ENCODE results near the gene OR2J3. TPM values are rescaled to one million over a fixed set of nuclear protein-coding genes. Genes with fewer than 3 reads are reported as not detected.

Gene OR2J3
- total and polyA plus RNA-seq, 2 of the 8 experiments (the other 6 are each of a cell fraction or from before 2014, with no cell fraction given) = 0.03 TPM; not detected in 1

GRCh38 chr6:29153083-29153482, 45.2 kb downstream of the OR2J3 start:
- H3K23ac ChIP-seq (ENCODE audit: insufficient read length) = no peak overlapping the region
- no peaks in the 10 kb centered on the region for H3K79me2 ChIP-seq (ENCODE audit: control insufficient read depth in 1 of 2, insufficient read depth in 2 of 2, low read length in 2 of 2)
- no peak for DNase-seq (ENCODE audit: low read depth in 1 of 2, low spot score in 2 of 2)
- H3K4me2 ChIP-seq (ENCODE audit: insufficient read depth in 1 of 2, low read depth in 2 of 2, low read length in 2 of 2) = no peak overlapping the region
- H3K23me2 ChIP-seq (ENCODE audit: low read depth, low read length) = no peaks in the 10 kb centered on the region
- no peak overlapping the region for H4K91ac ChIP-seq (replicated peaks; ENCODE audit: insufficient read length, low read length)
- H4K20me1 ChIP-seq (replicated peaks in 1 of 2; ENCODE audit: control insufficient read depth in 1 of 2, insufficient read depth in 2 of 2, low read length in 2 of 2) = no peaks in the 10 kb centered on the region
- H2AFZ ChIP-seq (ENCODE audit: low read length) = no peak overlapping the region
- POLR2A ChIA-PET (ENCODE audit: partially characterized antibody) = no interaction called here
- no peak overlapping the region for H3K14ac ChIP-seq (ENCODE audit: insufficient read length)
- no peak overlapping the region for H3K9ac ChIP-seq (replicated peaks in 1 of 4; ENCODE audit: extremely low read depth in 1 of 4, low read depth in 3 of 4, low read length in 3 of 4)
- CTCF ChIA-PET (ENCODE audit: partially characterized antibody) = no interaction called here
- no peak overlapping the region for H3K18ac ChIP-seq (ENCODE audit: extremely low read depth, low read length)
- H2BK5ac ChIP-seq (ENCODE audit: low read depth, low read length) = no peak overlapping the region
- H2BK120ac ChIP-seq (replicated peaks; ENCODE audit: low read depth, low read length) = no peak overlapping the region
- no peak overlapping the region for H4K8ac ChIP-seq (ENCODE audit: extremely low read depth, insufficient read depth, low read length)
- FAIRE-seq = no peak
- H3K56ac ChIP-seq (replicated peaks; ENCODE audit: insufficient read length, low read depth, low read length) = no peak overlapping the region
- no peak overlapping the region for H2AK5ac ChIP-seq (ENCODE audit: low read depth, low read length)
- H3K9me3 ChIP-seq (ENCODE audit: insufficient read depth in 2 of 2, low read depth in 1 of 2, low read length in 1 of 2) = no peaks in the 10 kb centered on the region
- no peak overlapping the region for H2BK12ac ChIP-seq (ENCODE audit: low read depth, low read length)
- H3K4me1 ChIP-seq (replicated peaks in 1 of 4; ENCODE audit: control insufficient read depth in 3 of 4, insufficient read depth in 4 of 4, low read length in 3 of 4) = no peaks in the 10 kb centered on the region
- no peaks in the 10 kb centered on the region for H3K79me1 ChIP-seq (ENCODE audit: low read depth, low read length)
- no peak overlapping the region for H2BK15ac ChIP-seq (ENCODE audit: low read length)
- H3K27me3 ChIP-seq (replicated peaks in 1 of 4; ENCODE audit: control insufficient read depth in 3 of 4, extremely low read depth in 1 of 4, insufficient read depth in 3 of 4, low read length in 3 of 4) = no peaks in the 10 kb centered on the region
- no peak overlapping the region for H2BK20ac ChIP-seq (ENCODE audit: low read length)
- H3K4ac ChIP-seq (replicated peaks; ENCODE audit: insufficient read length, low read depth, low read length) = no peak overlapping the region
- 100% methylated on average over 1 of the region's 1 CpG; no CpG with 5 or more reads in 1 of the 2 experiments for WGBS, 2 experiments (ENCODE audit: extremely low coverage in 1 of 2, insufficient coverage in 1 of 2, insufficient read length in 1 of 2, insufficient replicate concordance in 2 of 2, low coverage in 1 of 2, low lambda C conversion rate in 2 of 2, missing lambda C conversion rate in 1 of 2)
- H4K5ac ChIP-seq (ENCODE audit: insufficient read length, low read depth, low read length) = no peak overlapping the region
- H3K4me3 ChIP-seq (ENCODE audit: extremely low read depth in 1 of 4, insufficient read depth in 2 of 4, low read depth in 3 of 4, low read length in 4 of 4) = no peak overlapping the region
- H3K27ac ChIP-seq (ENCODE audit: low read depth, low read length) = no peak overlapping the region
- no peaks in the 10 kb centered on the region for H3K36me3 ChIP-seq (ENCODE audit: control insufficient read depth in 2 of 4, insufficient read depth in 4 of 4, low read length in 3 of 4)
- no peak for TF ChIP-seq SAP30 (IDR thresholded peaks at IDR 0.05; ENCODE audit: insufficient read depth, insufficient replicate concordance, low read length)
- no peak for TF ChIP-seq BCL11A (IDR thresholded peaks at IDR 0.05; ENCODE audit: low read depth in 2 of 2, low read length in 2 of 2)
- no peak for TF ChIP-seq USF2 (IDR thresholded peaks at IDR 0.05; ENCODE audit: low read length)
- TF ChIP-seq CBX5 (IDR thresholded peaks at IDR 0.05; ENCODE audit: low read depth, low read length) = no peak
- no peak for TF ChIP-seq FOSL1 (IDR thresholded peaks at IDR 0.05; ENCODE audit: insufficient read depth, low read depth, low read length)
- no peak for TF ChIP-seq RFX5 (IDR thresholded peaks at IDR 0.05; ENCODE audit: borderline replicate concordance, low read depth, low read length)
- no peak for TF ChIP-seq TBP (IDR thresholded peaks at IDR 0.05; ENCODE audit: low read depth, low read length)
- TF ChIP-seq NRF1 (IDR thresholded peaks at IDR 0.05; ENCODE audit: low read depth, low read length) = no peak
- TF ChIP-seq HDAC6 (IDR thresholded peaks at IDR 0.05; ENCODE audit: low read depth, low read length) = no peak
- no peak for TF ChIP-seq E2F6 (IDR thresholded peaks at IDR 0.05)
- TF ChIP-seq CHD1 (IDR thresholded peaks at IDR 0.05; ENCODE audit: low read depth, low read length) = no peak
- no peak for TF ChIP-seq GABPA (IDR thresholded peaks at IDR 0.05; ENCODE audit: borderline replicate concordance, insufficient read depth, low read length)
- no peak for TF ChIP-seq HDAC2 (IDR thresholded peaks at IDR 0.05; ENCODE audit: borderline replicate concordance in 1 of 2, low read depth in 2 of 2, low read length in 2 of 2)
